KMS-11 (cell line): ENCODE measurements around the gene LIMK1.

Experiments
- H2AFZ ChIP-seq: fragments of 200-600 bp; sonication (generic); 2 replicates; pipeline ENCODE4 v1.6.1; 2016; ENCODE audit warnings: antibody characterized with exemption, mixed run types, low read depth
- H3K27ac ChIP-seq: fragments of 200-600 bp; sonication (generic); 2 replicates; pipeline ENCODE4 v1.6.1; 2016; ENCODE audit warnings: mild to moderate bottlenecking, mixed run types
- H3K27me3 ChIP-seq: fragments of 200-600 bp; sonication (generic); 2 replicates; pipeline ENCODE4 v1.6.1; 2017; ENCODE audit warnings: mild to moderate bottlenecking, low read depth, mixed run types, moderate library complexity; ENCODE audit not compliant: insufficient read depth
- H3K36me3 ChIP-seq: fragments of 200-600 bp; sonication (generic); 2 replicates; pipeline ENCODE4 v1.6.1; 2017; ENCODE audit warnings: mild to moderate bottlenecking, mixed run types; ENCODE audit not compliant: insufficient read depth
- H3K4me1 ChIP-seq: fragments of 200-600 bp; sonication (generic); 2 replicates; pipeline ENCODE4 v1.6.1; 2016; ENCODE audit warnings: mild to moderate bottlenecking, low read depth, mixed run types; ENCODE audit not compliant: poor library complexity, severe bottlenecking
- H3K4me2 ChIP-seq: fragments of 200-600 bp; sonication (generic); 2 replicates; pipeline ENCODE4 v1.7.0; 2016; ENCODE audit warnings: mild to moderate bottlenecking, mixed run types
- H3K4me3 ChIP-seq: fragments of 200-600 bp; sonication (generic); IDR thresholded peaks from 2 replicates; pipeline ENCODE4 v1.6.1; 2017; ENCODE audit warnings: low read depth, low read length, mixed read lengths; ENCODE audit not compliant: insufficient read depth
- H3K79me2 ChIP-seq: fragments of 200-600 bp; sonication (generic); 2 replicates; pipeline ENCODE4 v1.6.1; 2016; ENCODE audit warnings: low read depth, mixed run types; ENCODE audit not compliant: insufficient read depth
- H3K9ac ChIP-seq: fragments of 200-600 bp; sonication (generic); 2 replicates; pipeline ENCODE4 v1.6.1; 2016; ENCODE audit warnings: mild to moderate bottlenecking, mixed run types
- H4K20me1 ChIP-seq: fragments of 200-600 bp; sonication (generic); 2 replicates; pipeline ENCODE4 v1.6.1; 2016; ENCODE audit warnings: mild to moderate bottlenecking, mixed run types; ENCODE audit not compliant: insufficient read depth
- CTCF ChIP-seq: fragments of 200-600 bp; sonication (generic); conservative IDR thresholded peaks from 2 replicates; pipeline ENCODE4 v1.6.1; 2017; ENCODE audit warnings: low read depth, mild to moderate bottlenecking, antibody characterized with exemption, low read length, moderate library complexity, mixed read lengths

Gene LIMK1

GRCh38 chr7:74149071-74149470 lies 65.5 kb downstream of the LIMK1 start:
- Histone ChIP-seq H3K4me2 (no peak overlapping the region), H3K9ac (no peak overlapping the region), H4K20me1 (no peaks in the 10 kb centered on the region), H3K27me3 (no peaks in the 10 kb centered on the region), H3K79me2 (no peaks in the 10 kb centered on the region), H3K36me3 (no peaks in the 10 kb centered on the region), H3K4me1 (no peaks in the 10 kb centered on the region), H2AFZ (no peak overlapping the region), H3K4me3 (no peak overlapping the region), H3K27ac (no peak overlapping the region)
- no peak for TF ChIP-seq CTCF

GRCh38 chr7:74149603-74150002 lies 66.0 kb downstream of the LIMK1 start:
- TF ChIP-seq CTCF = no peak
- Histone ChIP-seq H4K20me1 (no peaks in the 10 kb centered on the region), H3K36me3 (no peaks in the 10 kb centered on the region), H3K27ac (no peak overlapping the region), H2AFZ (no peak overlapping the region), H3K4me2 (no peak overlapping the region), H3K9ac (no peak overlapping the region), H3K27me3 (no peaks in the 10 kb centered on the region), H3K4me3 (no peak overlapping the region), H3K79me2 (no peaks in the 10 kb centered on the region), H3K4me1 (no peaks in the 10 kb centered on the region)

DNA sequence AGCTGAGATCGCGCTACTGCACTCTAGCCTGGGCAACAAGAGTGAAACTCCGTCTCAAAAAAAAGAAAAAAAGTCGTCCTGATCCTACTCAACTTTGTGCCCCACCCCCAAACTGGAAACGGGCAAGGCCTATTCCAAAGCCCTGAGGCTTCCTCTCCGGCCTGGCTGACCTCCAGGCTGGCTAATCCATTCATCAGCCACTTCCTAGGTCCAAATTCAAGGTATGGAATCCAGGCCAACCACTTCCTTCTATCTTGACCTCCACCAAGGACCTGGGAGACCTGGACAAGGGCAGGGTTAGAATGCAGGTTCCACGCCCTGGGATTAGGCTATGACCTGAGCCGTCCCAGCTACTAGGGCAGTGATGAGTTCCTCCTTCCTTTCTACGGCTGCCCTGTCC lies 70.1 kb downstream of the LIMK1 start:
- Histone ChIP-seq H3K9ac (no peak overlapping the region), H4K20me1 (no peaks in the 10 kb centered on the region), H3K27ac (no peak overlapping the region), H3K36me3 (no peaks in the 10 kb centered on the region), H2AFZ (no peak overlapping the region), H3K4me2 (no peak overlapping the region), H3K79me2 (no peaks in the 10 kb centered on the region), H3K4me3 (no peak overlapping the region), H3K4me1 (no peaks in the 10 kb centered on the region), H3K27me3 (no peaks in the 10 kb centered on the region)
- TF ChIP-seq CTCF = no peak

- no peak overlapping the region for H2AFZ ChIP-seq
- H3K36me3 ChIP-seq = no peaks in the 10 kb centered on the region
- no peak overlapping the region for H3K4me3 ChIP-seq
- H3K9ac ChIP-seq = no peak overlapping the region
- no peaks in the 10 kb centered on the region for H4K20me1 ChIP-seq
- no peak overlapping the region for H3K4me2 ChIP-seq
- no peaks in the 10 kb centered on the region for H3K27me3 ChIP-seq
- H3K27ac ChIP-seq = no peak overlapping the region
- no peak for TF ChIP-seq CTCF
- no peaks in the 10 kb centered on the region for H3K4me1 ChIP-seq
- no peaks in the 10 kb centered on the region for H3K79me2 ChIP-seq
Observed at GRCh38 chr7:74155810-74156395, 72.3 kb downstream of the LIMK1 start.
